ENCODE data around the gene SLAMF7.
"Not testable (repeated sequence)": the region's sequence is repeated elsewhere in the genome, so short reads cannot be mapped to it uniquely, and the experiment has no call there.

The SLAMF7 gene

GRCh38 chr1:160720356-160721085 is 18.5 kb upstream of the SLAMF7 start:
- DNase-seq, result no peak

GRCh38 chr1:160721473-160721872 is 17.6 kb upstream of the SLAMF7 start:
- no peak for DNase-seq

GRCh38 chr1:160722726-160723125 is 16.3 kb upstream of the SLAMF7 start:
- DNase-seq, result no peak

- DNase-seq, result no peak
Measured at GRCh38 chr1:160723332-160723731, 15.7 kb upstream of the SLAMF7 start.

- no peak for DNase-seq
Measured at GRCh38 chr1:160724465-160725242, 14.4 kb upstream of the SLAMF7 start.

- DNase-seq, result no peak
Measured at GRCh38 chr1:160726114-160726497, 12.9 kb upstream of the SLAMF7 start.

- DNase-seq, result peak; percentile 76 to 85
Measured at GRCh38 chr1:160726498-160727315, 12.3 kb upstream of the SLAMF7 start.

- no peak for DNase-seq
Measured at GRCh38 chr1:160727316-160727640, 11.8 kb upstream of the SLAMF7 start.

GRCh38 chr1:160731564-160731963 is 7.5 kb upstream of the SLAMF7 start:
- not testable (repeated sequence) for DNase-seq

- no peak for DNase-seq
Measured at GRCh38 chr1:160731990-160732389, 7.1 kb upstream of the SLAMF7 start.

- no peak for DNase-seq
Measured at GRCh38 chr1:160733898-160734297, 5.1 kb upstream of the SLAMF7 start.

GRCh38 chr1:160734301-160734700 is 4.7 kb upstream of the SLAMF7 start:
- DNase-seq, result no peak

GRCh38 chr1:160738271-160738670 is 776 bp upstream of the SLAMF7 start:
- no peak for DNase-seq

GRCh38 chr1:160740133-160740688 is 1.2 kb downstream of the SLAMF7 start:
- no peak for DNase-seq

GRCh38 chr1:160741092-160741501 is 2.0 kb downstream of the SLAMF7 start:
- DNase-seq, result peak; percentile 38 to 57

- no peak for DNase-seq
Measured at GRCh38 chr1:160741612-160742348, 2.7 kb downstream of the SLAMF7 start.

GRCh38 chr1:160742428-160743127 is 3.5 kb downstream of the SLAMF7 start:
- peak; percentile 26 to 47 for DNase-seq

- no peak for DNase-seq
Measured at GRCh38 chr1:160743266-160743665, 4.2 kb downstream of the SLAMF7 start.

- peak in 1 of 2 donors; percentile 53 for DNase-seq
Measured at GRCh38 chr1:160744199-160744851, 5.3 kb downstream of the SLAMF7 start.

- DNase-seq, result no peak
Measured at GRCh38 chr1:160744852-160745520, 5.9 kb downstream of the SLAMF7 start.

- DNase-seq, result no peak
Measured at GRCh38 chr1:160745551-160745950, 6.5 kb downstream of the SLAMF7 start.

Measured in CD4-positive, alpha-beta T cell treated with Interferon alpha-2 for 1 hour (primary cell).